Fibroblast of the aortic adventitia (primary cell): ENCODE data around the gene ACOXL. TPM values are rescaled to one million over a fixed set of nuclear protein-coding genes. Genes with fewer than 3 reads are reported as not detected.

Experiments used
- DNase-seq: peaks from one replicate; pipeline ENCODE4 v3.0.0-alpha.2; 2010; ENCODE audit warnings: low read depth
- H3K4me3 ChIP-seq: 2 replicates; pipeline ENCODE4 v1.5.1; 2011; ENCODE audit warnings: low read depth, mild to moderate bottlenecking, control low read depth, low read length, moderate library complexity
- CTCF ChIP-seq: IDR thresholded peaks from 2 replicates; pipeline ENCODE4 v1.5.1; 2011; ENCODE audit warnings: mild to moderate bottlenecking, low read length, control low read depth, inconsistent platforms; ENCODE audit not compliant: insufficient read depth
- total RNA-seq: library from RNA; depleted of rRNA; stranded (reverse); fragments of >200 nt; gene quantifications from 2 replicates; pipeline ENCODE4 v1.2.3, GENCODE V29; 2012; ENCODE audit warnings: low replicate concordance

The ACOXL gene
- total RNA-seq, 1 donor, result not detected

GRCh38 chr2:110759411-110759810 lies 27.0 kb downstream of the ACOXL start:
- no peak overlapping the region for H3K4me3 ChIP-seq
- no peak for TF ChIP-seq CTCF
- DNase-seq, result no peak

GRCh38 chr2:110764931-110765330 lies 32.6 kb downstream of the ACOXL start:
- H3K4me3 ChIP-seq, result no peak overlapping the region
- no peak for TF ChIP-seq CTCF
- DNase-seq, result no peak

GRCh38 chr2:110766291-110766690 lies 33.9 kb downstream of the ACOXL start:
- DNase-seq, result no peak
- no peak for TF ChIP-seq CTCF
- H3K4me3 ChIP-seq, result no peak overlapping the region

GRCh38 chr2:110768591-110768990 lies 36.2 kb downstream of the ACOXL start:
- TF ChIP-seq CTCF, result no peak
- no peak for DNase-seq
- no peak overlapping the region for H3K4me3 ChIP-seq

GRCh38 chr2:110770404-110770958 lies 38.1 kb downstream of the ACOXL start:
- peak; percentile 1 for DNase-seq
- H3K4me3 ChIP-seq, result no peak overlapping the region
- no peak for TF ChIP-seq CTCF

- no peak for TF ChIP-seq CTCF
- peak; percentile 20 for DNase-seq
- H3K4me3 ChIP-seq, result no peak overlapping the region
Observed at GRCh38 chr2:110770959-110771431, 38.6 kb downstream of the ACOXL start.

- TF ChIP-seq CTCF, result no peak
- DNase-seq, result no peak
- no peak overlapping the region for H3K4me3 ChIP-seq
Observed at GRCh38 chr2:110771547-110772382, 39.4 kb downstream of the ACOXL start.
